Urinary bladder (tissue), 4 donors: Measurements from ENCODE around the gene STYXL1. TPM values are rescaled to one million over a fixed set of nuclear protein-coding genes. Genes with fewer than 3 reads are reported as not detected.

Experiments
- DNase-seq: peaks from one replicate; pipeline ENCODE4 v3.0.0-alpha.2; 2015; ENCODE audit errors: extremely low spot score
- H3K27ac ChIP-seq: one replicate; pipeline ENCODE4 v1.5.1; 2013; ENCODE audit warnings: low read depth, mild to moderate bottlenecking, moderate library complexity
- H3K36me3 ChIP-seq: one replicate; pipeline ENCODE4 v1.6.1; 2013; ENCODE audit warnings: mild to moderate bottlenecking, moderate library complexity; ENCODE audit not compliant: insufficient read depth
- H3K4me1 ChIP-seq: one replicate; pipeline ENCODE4 v1.6.1; 2013; ENCODE audit warnings: mild to moderate bottlenecking, moderate library complexity; ENCODE audit not compliant: insufficient read depth
- H3K4me3 ChIP-seq: one replicate; pipeline ENCODE4 v1.5.1; 2013; ENCODE audit warnings: low read depth, low read length
- WGBS: extraction: QIAGEN DNeasy Blood & Tissue Kit; methylation state at CpG from one replicate; pipeline ENCODE4 v1.1.7; 2013; 5-methylcytosine and 5-hydroxymethylcytosine counted together
- polyA plus RNA-seq: library from polyadenylated mRNA; stranded (reverse); fragments of 200-250 nt; gene quantifications from one replicate; pipeline ENCODE4 v1.2.3, GENCODE V29; 2013
- total RNA-seq: library from RNA; depleted of rRNA; stranded (reverse); fragments of >200 nt; gene quantifications from one replicate; pipeline ENCODE4 v1.2.3, GENCODE V29; 2014
- donor health status: healthy with polysubstance abuse.
- donor health status: healthy.

STYXL1 gene
- total and polyA plus RNA-seq, 2 donors = 20.5 to 26.7 TPM

- Histone ChIP-seq H3K27ac (peak overlapping the region; percentile 40), H3K36me3 (peaks cover 2% of the 10 kb centered on the region), H3K4me1 (no peaks in the 10 kb centered on the region), H3K4me3 (no peak overlapping the region)
- no peak for DNase-seq
- 49% methylated on average over 21 of the region's 31 CpGs for WGBS
Measured at GRCh38 chr7:75988568-75989499, 59.0 kb downstream of the STYXL1 start.

GRCh38 chr7:75987805-75988567, 59.8 kb downstream of the STYXL1 start:
- peaks cover 2% of the 10 kb centered on the region for H3K36me3 ChIP-seq
- no peaks in the 10 kb centered on the region for H3K4me1 ChIP-seq
- DNase-seq = no peak
- no peak overlapping the region for H3K4me3 ChIP-seq
- WGBS = 87% methylated on average over 30 of the region's 30 CpGs
- H3K27ac ChIP-seq = no peak overlapping the region

GRCh38 chr7:75987026-75987804, 60.6 kb downstream of the STYXL1 start:
- H3K36me3 ChIP-seq = peaks cover 2% of the 10 kb centered on the region
- no peak for DNase-seq

GRCh38 chr7:75986147-75986781, 61.5 kb downstream of the STYXL1 start:
- no peak overlapping the region for H3K4me3 ChIP-seq
- 81% methylated on average over 20 of the region's 20 CpGs for WGBS
- no peaks in the 10 kb centered on the region for H3K36me3 ChIP-seq
- H3K27ac ChIP-seq = no peak overlapping the region
- DNase-seq = no peak
- H3K4me1 ChIP-seq = no peaks in the 10 kb centered on the region

More at GRCh38 chr7:75987026-75987804, 60.6 kb downstream of the STYXL1 start:
- Histone ChIP-seq H3K4me1 (no peaks in the 10 kb centered on the region), H3K27ac (no peak overlapping the region), H3K4me3 (no peak overlapping the region)
- 91% methylated on average over 32 of the region's 32 CpGs for WGBS

GRCh38 chr7:75985518-75986146, 62.2 kb downstream of the STYXL1 start:
- Histone ChIP-seq H3K4me1 (no peaks in the 10 kb centered on the region), H3K4me3 (no peak overlapping the region), H3K36me3 (no peaks in the 10 kb centered on the region), H3K27ac (no peak overlapping the region)
- DNase-seq = no peak
- 81% methylated on average over 41 of the region's 41 CpGs for WGBS

- Histone ChIP-seq H3K4me3 (no peak overlapping the region), H3K36me3 (no peaks in the 10 kb centered on the region), H3K27ac (no peak overlapping the region), H3K4me1 (no peaks in the 10 kb centered on the region)
- 89% methylated on average over 21 of the region's 21 CpGs for WGBS
- DNase-seq = no peak
Measured at GRCh38 chr7:75985009-75985517, 62.7 kb downstream of the STYXL1 start.

- H3K4me1 ChIP-seq = no peaks in the 10 kb centered on the region
- no peaks in the 10 kb centered on the region for H3K36me3 ChIP-seq
- 92% methylated on average over 44 of the region's 44 CpGs for WGBS
- no peak for DNase-seq
- H3K27ac ChIP-seq = no peak overlapping the region
- H3K4me3 ChIP-seq = no peak overlapping the region
Measured at GRCh38 chr7:75984130-75985008, 63.4 kb downstream of the STYXL1 start.

GRCh38 chr7:75983471-75984129, 64.2 kb downstream of the STYXL1 start:
- DNase-seq = no peak
- 88% methylated on average over 26 of the region's 26 CpGs for WGBS
- no peak overlapping the region for H3K4me3 ChIP-seq
- no peaks in the 10 kb centered on the region for H3K36me3 ChIP-seq
- H3K4me1 ChIP-seq = no peaks in the 10 kb centered on the region
- no peak overlapping the region for H3K27ac ChIP-seq

GRCh38 chr7:75982306-75983064, 65.3 kb downstream of the STYXL1 start:
- DNase-seq = no peak
- Histone ChIP-seq H3K4me1 (no peaks in the 10 kb centered on the region), H3K36me3 (no peaks in the 10 kb centered on the region), H3K4me3 (no peak overlapping the region), H3K27ac (no peak overlapping the region)
- WGBS = 92% methylated on average over 22 of the region's 22 CpGs

- Histone ChIP-seq H3K4me1 (no peaks in the 10 kb centered on the region), H3K36me3 (no peaks in the 10 kb centered on the region), H3K4me3 (no peak overlapping the region), H3K27ac (no peak overlapping the region)
- WGBS = 88% methylated on average over 38 of the region's 38 CpGs
- no peak for DNase-seq
Measured at GRCh38 chr7:75981453-75982305, 66.1 kb downstream of the STYXL1 start.
